ENCODE results near the gene CCDC54. TPM values are rescaled to one million over a fixed set of nuclear protein-coding genes. Genes with fewer than 3 reads are reported as not detected.

The CCDC54 gene
- total RNA-seq, 6 experiments from 2014 or later = not detected

DNA sequence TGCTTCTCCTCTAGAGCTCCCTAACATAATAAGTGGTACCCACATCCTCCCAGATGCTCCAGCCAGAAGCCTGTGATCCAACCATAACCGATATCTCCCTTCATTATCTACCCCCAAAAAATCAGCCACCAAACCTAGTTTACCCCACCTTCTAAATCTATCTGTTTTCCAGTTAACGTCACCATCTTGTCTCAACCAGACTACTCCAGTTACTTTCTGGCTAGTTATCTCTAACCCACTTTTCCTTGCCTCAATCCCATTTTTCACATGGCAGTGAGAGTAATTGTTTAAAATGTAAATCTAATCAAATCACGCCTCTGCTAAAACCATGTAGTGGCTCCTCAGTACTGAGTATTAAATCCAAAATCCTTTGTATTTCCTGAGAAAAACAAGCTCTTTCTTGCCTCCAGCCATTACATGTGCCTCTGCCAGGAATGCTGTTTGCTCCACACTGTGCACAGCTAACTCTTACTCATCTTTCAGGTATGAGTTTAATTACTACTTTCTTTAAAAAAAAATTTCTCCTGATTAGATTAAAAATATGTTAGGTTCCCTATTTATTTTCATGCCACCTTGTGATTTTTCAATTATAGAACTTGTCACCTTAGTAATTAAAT lies 15.4 kb downstream of the CCDC54 start:
- intact Hi-C loops (cut with DNase I) = no loop called here
- H3K4me1 ChIP-seq = no peaks in the 10 kb centered on the region
- no peaks in the 10 kb centered on the region for H3K36me3 ChIP-seq
- TF ChIP-seq, protein P1, sequence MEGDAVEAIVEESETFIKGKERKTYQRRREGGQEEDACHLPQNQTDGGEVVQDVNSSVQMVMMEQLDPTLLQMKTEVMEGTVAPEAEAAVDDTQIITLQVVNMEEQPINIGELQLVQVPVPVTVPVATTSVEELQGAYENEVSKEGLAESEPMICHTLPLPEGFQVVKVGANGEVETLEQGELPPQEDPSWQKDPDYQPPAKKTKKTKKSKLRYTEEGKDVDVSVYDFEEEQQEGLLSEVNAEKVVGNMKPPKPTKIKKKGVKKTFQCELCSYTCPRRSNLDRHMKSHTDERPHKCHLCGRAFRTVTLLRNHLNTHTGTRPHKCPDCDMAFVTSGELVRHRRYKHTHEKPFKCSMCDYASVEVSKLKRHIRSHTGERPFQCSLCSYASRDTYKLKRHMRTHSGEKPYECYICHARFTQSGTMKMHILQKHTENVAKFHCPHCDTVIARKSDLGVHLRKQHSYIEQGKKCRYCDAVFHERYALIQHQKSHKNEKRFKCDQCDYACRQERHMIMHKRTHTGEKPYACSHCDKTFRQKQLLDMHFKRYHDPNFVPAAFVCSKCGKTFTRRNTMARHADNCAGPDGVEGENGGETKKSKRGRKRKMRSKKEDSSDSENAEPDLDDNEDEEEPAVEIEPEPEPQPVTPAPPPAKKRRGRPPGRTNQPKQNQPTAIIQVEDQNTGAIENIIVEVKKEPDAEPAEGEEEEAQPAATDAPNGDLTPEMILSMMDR (IDR thresholded peaks at IDR 0.05) = no peak
- no peak for TF ChIP-seq POLR2A (IDR thresholded peaks at IDR 0.05)
- H3K4me3 ChIP-seq = no peak overlapping the region
- 88% methylated on average over 3 of the region's 3 CpGs for WGBS (ENCODE audit: insufficient coverage, low coverage, low lambda C conversion rate, missing lambda C conversion rate)
- ATAC-seq = no peak
- DNase-seq = no peak
- no peaks in the 10 kb centered on the region for H3K9me3 ChIP-seq
- H3K27ac ChIP-seq = no peak overlapping the region
- H3K27me3 ChIP-seq = no peaks in the 10 kb centered on the region

DNA sequence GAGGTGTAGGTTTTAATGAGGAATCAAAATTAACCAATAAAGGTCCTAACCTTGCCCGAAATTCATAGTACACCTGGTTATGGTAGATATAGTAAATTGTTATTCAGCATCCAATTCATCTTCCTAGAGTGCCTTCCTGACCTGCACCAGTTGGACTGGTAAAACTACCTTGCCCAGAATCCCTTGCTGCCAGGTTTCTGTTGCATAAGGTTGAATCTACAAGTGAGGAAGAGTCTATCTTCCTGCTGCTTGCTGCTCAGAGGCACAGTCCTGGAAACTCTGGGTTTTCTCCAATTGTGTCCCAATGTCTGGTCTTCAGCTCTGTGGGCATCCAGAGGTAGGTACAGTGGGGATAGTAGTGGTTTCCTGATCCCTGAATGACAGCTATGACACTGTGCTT lies 17.3 kb downstream of the CCDC54 start:
- no peak overlapping the region for H3K27ac ChIP-seq

DNA sequence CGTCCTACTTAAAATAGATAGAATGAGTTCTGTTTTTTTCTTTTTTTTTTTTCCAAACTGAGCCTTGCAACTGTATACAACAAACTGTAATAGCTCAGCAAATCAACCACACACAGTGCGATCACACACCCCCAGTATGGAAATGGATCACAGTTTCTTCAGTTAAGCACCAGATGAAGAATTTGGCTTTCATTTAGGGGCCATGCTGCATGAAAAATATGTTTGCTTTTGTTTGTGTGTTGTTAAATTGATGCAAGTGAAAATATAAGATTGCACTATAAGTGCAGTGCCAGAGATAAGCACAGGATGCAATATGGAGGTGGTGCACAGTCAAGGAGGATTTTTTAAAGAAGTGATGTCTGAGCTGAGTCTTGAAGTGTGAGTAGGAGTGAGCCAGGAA lies 17.8 kb downstream of the CCDC54 start:
- Histone ChIP-seq H3K36me3 (no peaks in the 10 kb centered on the region), H3K4me1 (no peaks in the 10 kb centered on the region), H3K27me3 (no peaks in the 10 kb centered on the region), H3K27ac (no peak overlapping the region), H3K4me3 (no peak overlapping the region), H3K9me3 (no peaks in the 10 kb centered on the region)
- intact Hi-C loops (cut with DNase I) = no loop called here
- 79% methylated on average over 2 of the region's 2 CpGs for WGBS (ENCODE audit: insufficient coverage, low coverage, low lambda C conversion rate, missing lambda C conversion rate)
- DNase-seq = no peak
- no peak for ATAC-seq
- TF ChIP-seq POLR2A (IDR thresholded peaks at IDR 0.05) = no peak
- TF ChIP-seq, protein P1 (IDR thresholded peaks at IDR 0.05) = no peak

More for the DNA sequence above, 17.3 kb downstream of the CCDC54 start:
- no peak overlapping the region for H3K4me3 ChIP-seq
- WGBS (ENCODE audit: insufficient coverage, low coverage, low lambda C conversion rate, missing lambda C conversion rate) = 91% methylated on average over 1 of the region's 1 CpG
- peak in 1 of 4 donors; percentile 28 for ATAC-seq
- H3K9me3 ChIP-seq = no peaks in the 10 kb centered on the region
- no peaks in the 10 kb centered on the region for H3K36me3 ChIP-seq
- intact Hi-C loops (cut with DNase I) = no loop called here
- H3K27me3 ChIP-seq = no peaks in the 10 kb centered on the region
- no peaks in the 10 kb centered on the region for H3K4me1 ChIP-seq
- no peak for DNase-seq
- TF ChIP-seq, protein P1 (IDR thresholded peaks at IDR 0.05) = no peak
- TF ChIP-seq POLR2A (IDR thresholded peaks at IDR 0.05) = no peak

DNA sequence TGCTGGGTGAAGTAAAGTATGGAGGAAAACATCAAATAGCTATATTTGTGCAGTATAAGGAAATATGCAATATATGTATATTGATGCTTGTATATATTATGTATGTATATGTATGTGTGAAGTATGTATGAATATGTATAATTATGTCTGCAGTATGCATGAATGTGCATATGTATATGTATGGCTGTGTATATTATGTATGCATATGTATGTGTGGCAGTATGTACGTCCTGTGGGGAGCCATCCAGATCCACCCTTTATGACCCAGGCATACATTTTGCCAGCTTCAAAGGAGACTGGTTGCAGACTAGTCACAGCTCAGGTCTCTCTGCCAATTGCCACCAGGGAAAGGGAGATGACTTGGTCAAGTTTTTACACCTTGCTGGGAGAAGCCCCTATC lies 24.1 kb downstream of the CCDC54 start:
- 67% methylated on average over 1 of the region's 1 CpG for WGBS (ENCODE audit: insufficient coverage, low coverage, low lambda C conversion rate, missing lambda C conversion rate)
- DNase-seq (no peak), ATAC-seq (no peak)
- no peaks in the 10 kb centered on the region for H3K36me3 ChIP-seq
- H3K27me3 ChIP-seq = no peaks in the 10 kb centered on the region
- no peaks in the 10 kb centered on the region for H3K9me3 ChIP-seq
- intact Hi-C loops (cut with DNase I) = no loop called here
- TF ChIP-seq, protein P1 (IDR thresholded peaks at IDR 0.05) = no peak
- TF ChIP-seq POLR2A (IDR thresholded peaks at IDR 0.05) = no peak
- H3K4me1 ChIP-seq = no peaks in the 10 kb centered on the region
- H3K27ac ChIP-seq = no peak overlapping the region
- no peak overlapping the region for H3K4me3 ChIP-seq
